ENCODE measurements around the gene SLC6A5. TPM values are rescaled to one million over a fixed set of nuclear protein-coding genes. Genes with fewer than 3 reads are reported as not detected.
A peak's percentile ranks its signal among the peaks of the same experiment; 100 is the strongest.

The SLC6A5 gene
- total and polyA plus RNA-seq, 4 donors, result 4.9 to 56.9 (median 32.3) TPM

- peak in 2 of 6 donors; percentile 20 to 74 for DNase-seq (ENCODE audit: low read depth in 4 of 6, low spot score in 6 of 6)
- no CpG with 5 or more reads among the region's 2 CpGs for WGBS (ENCODE audit: insufficient coverage)
- H3K27me3 ChIP-seq (ENCODE audit: control insufficient read depth, insufficient read depth, low read length), result peaks cover 44% of the 10 kb centered on the region
Measured at GRCh38 chr11:20672575-20672974, 73.2 kb downstream of the SLC6A5 start.

DNA sequence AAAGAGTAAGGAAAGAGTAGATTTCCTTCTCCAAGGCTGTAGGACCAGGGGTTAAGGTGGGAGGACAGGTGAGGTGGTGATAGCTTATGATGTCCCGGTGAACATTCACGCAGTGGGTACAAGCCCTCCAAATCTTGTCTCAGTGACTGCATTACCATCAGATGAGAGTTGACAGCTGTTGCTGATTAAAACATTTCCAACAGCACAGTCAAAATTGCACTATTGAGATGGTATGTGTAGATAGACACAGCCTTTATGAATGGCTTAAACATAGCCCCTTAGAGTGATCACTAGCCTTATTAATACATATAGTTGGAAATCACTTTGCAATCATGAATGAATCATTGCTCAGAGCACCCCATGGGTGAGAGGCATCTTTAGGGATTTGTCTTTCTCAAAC, 77.2 kb downstream of the SLC6A5 start:
- Histone ChIP-seq H3K4me3 (ENCODE audit: low read depth, low read length) (no peak overlapping the region), H3K36me3 (ENCODE audit: control insufficient read depth, insufficient read depth, low read length) (no peaks in the 10 kb centered on the region)

More at GRCh38 chr11:20672575-20672974, 73.2 kb downstream of the SLC6A5 start:
- no peak overlapping the region for H3K4me3 ChIP-seq (ENCODE audit: low read depth, low read length)
- H3K36me3 ChIP-seq (ENCODE audit: control insufficient read depth, insufficient read depth, low read length), result no peaks in the 10 kb centered on the region
- H3K27ac ChIP-seq (ENCODE audit: low read depth, low read length), result no peak overlapping the region
- H3K4me1 ChIP-seq (ENCODE audit: control insufficient read depth, insufficient read depth, low read length), result peaks cover 26% of the 10 kb centered on the region
- no peaks in the 10 kb centered on the region for H3K9me3 ChIP-seq (ENCODE audit: control insufficient read depth, insufficient read depth, low read length)

DNA sequence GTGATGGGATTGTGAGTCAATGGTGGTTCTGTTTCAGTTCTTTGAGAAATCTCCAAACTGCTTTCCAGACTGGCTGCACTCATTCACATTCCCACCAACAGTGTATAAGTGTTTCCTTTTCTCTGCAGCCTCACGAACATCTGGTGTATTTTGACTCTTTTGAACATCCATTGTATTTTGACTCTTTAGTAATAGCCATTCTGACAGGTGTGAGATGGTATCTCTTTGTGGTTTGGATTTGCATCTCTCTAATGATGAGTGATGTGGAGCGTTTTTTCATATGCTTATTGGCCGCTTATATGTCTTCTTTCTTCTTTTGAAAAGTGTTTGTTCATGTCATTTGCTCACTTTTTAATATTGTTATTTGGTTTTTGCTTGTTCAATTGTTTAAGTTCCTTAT, 89.4 kb downstream of the SLC6A5 start:
- DNase-seq (ENCODE audit: low read depth in 4 of 6, low spot score in 6 of 6), result no peak
- 83% methylated on average over 1 of the region's 3 CpGs for WGBS (ENCODE audit: insufficient coverage)
- Histone ChIP-seq H3K4me3 (ENCODE audit: low read depth, low read length) (no peak overlapping the region), H3K4me1 (ENCODE audit: control insufficient read depth, insufficient read depth, low read length) (no peaks in the 10 kb centered on the region), H3K36me3 (ENCODE audit: control insufficient read depth, insufficient read depth, low read length) (no peaks in the 10 kb centered on the region), H3K27ac (ENCODE audit: low read depth, low read length) (no peak overlapping the region), H3K9me3 (ENCODE audit: control insufficient read depth, insufficient read depth, low read length) (no peaks in the 10 kb centered on the region), H3K27me3 (ENCODE audit: control insufficient read depth, insufficient read depth, low read length) (no peaks in the 10 kb centered on the region)

More for the DNA sequence above, 77.2 kb downstream of the SLC6A5 start:
- Histone ChIP-seq H3K9me3 (ENCODE audit: control insufficient read depth, insufficient read depth, low read length) (no peaks in the 10 kb centered on the region), H3K4me1 (ENCODE audit: control insufficient read depth, insufficient read depth, low read length) (no peaks in the 10 kb centered on the region), H3K27me3 (ENCODE audit: control insufficient read depth, insufficient read depth, low read length) (peaks cover 5% of the 10 kb centered on the region), H3K27ac (ENCODE audit: low read depth, low read length) (no peak overlapping the region)
- DNase-seq (ENCODE audit: low read depth in 4 of 6, low spot score in 6 of 6), result no peak
- WGBS (ENCODE audit: insufficient coverage), result no CpG with 5 or more reads among the region's 2 CpGs

DNA sequence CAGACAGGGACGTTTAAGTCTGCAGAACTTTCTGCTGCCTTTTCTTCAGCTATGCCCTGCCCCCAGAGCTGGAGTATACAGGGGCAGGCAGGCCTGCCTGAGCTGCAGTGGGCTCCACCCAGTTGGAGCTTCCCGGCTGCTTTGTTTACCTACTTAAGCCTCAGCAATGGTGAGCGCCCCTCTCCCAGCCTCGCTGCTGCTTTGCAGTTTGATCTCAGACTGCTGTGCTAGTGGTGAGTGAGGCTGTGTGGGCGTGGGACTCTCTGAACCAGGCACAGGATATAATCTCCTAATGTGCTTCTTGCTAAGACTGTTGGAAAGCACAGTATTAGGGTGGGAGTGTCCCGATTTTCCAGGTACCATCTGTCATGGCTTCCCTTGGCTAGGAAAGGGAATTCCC, 108.5 kb downstream of the SLC6A5 start:
- WGBS (ENCODE audit: insufficient coverage), result 88% methylated on average over 6 of the region's 6 CpGs

More for the DNA sequence above, 108.5 kb downstream of the SLC6A5 start:
- Histone ChIP-seq H3K4me1 (ENCODE audit: control insufficient read depth, insufficient read depth, low read length) (no peaks in the 10 kb centered on the region), H3K36me3 (ENCODE audit: control insufficient read depth, insufficient read depth, low read length) (no peaks in the 10 kb centered on the region), H3K9me3 (ENCODE audit: control insufficient read depth, insufficient read depth, low read length) (peaks cover 3% of the 10 kb centered on the region), H3K27me3 (ENCODE audit: control insufficient read depth, insufficient read depth, low read length) (no peaks in the 10 kb centered on the region), H3K27ac (ENCODE audit: low read depth, low read length) (no peak overlapping the region), H3K4me3 (ENCODE audit: low read depth, low read length) (no peak overlapping the region)
- no peak for DNase-seq (ENCODE audit: low read depth in 4 of 6, low spot score in 6 of 6)

Other genes with a start within 250 kb of the SLC6A5 start
- gene HTATIP2, start 235.9 kb upstream of the SLC6A5 start, total RNA-seq, result 10 to 100 TPM in 1 of 2 donors, 1 to 10 TPM in 1; 3.0 to 10.1 TPM
- gene HTATIP2, start 235.9 kb upstream of the SLC6A5 start, polyA plus RNA-seq (ENCODE audit: insufficient read length in 2 of 2), result 10 to 100 TPM in 1 of 2 donors, 1 to 10 TPM in 1; 9.5 to 10.4 TPM
- 10 to 100 TPM; 23.4 to 27.7 TPM for gene PRMT3, start 211.9 kb upstream of the SLC6A5 start, total RNA-seq
- 10 to 100 TPM; 17.5 to 20.2 TPM for gene PRMT3, start 211.9 kb upstream of the SLC6A5 start, polyA plus RNA-seq (ENCODE audit: insufficient read length in 2 of 2)
- gene NELL1, start 70.0 kb downstream of the SLC6A5 start, total RNA-seq, result 10 to 100 TPM; 11.0 to 57.9 TPM
- gene NELL1, start 70.0 kb downstream of the SLC6A5 start, polyA plus RNA-seq (ENCODE audit: insufficient read length in 2 of 2), result 10 to 100 TPM; 31.1 to 31.2 TPM

Measured in spinal cord (tissue), 10 donors.